ENCODE results near the gene NXN. TPM values are rescaled to one million over a fixed set of nuclear protein-coding genes. Genes with fewer than 3 reads are reported as not detected.
"Not testable (repeated sequence)": the region's sequence is repeated elsewhere in the genome, so short reads cannot be mapped to it uniquely, and the experiment has no call there.

Gene NXN

GRCh38 chr17:753418-753817 is 226.2 kb downstream of the NXN start:
- H3K4me3 ChIP-seq (ENCODE audit: low read length), result no peak overlapping the region
- no peak overlapping the region for H3K4me2 ChIP-seq (ENCODE audit: low read length)

GRCh38 chr17:752620-753219 is 226.9 kb downstream of the NXN start:
- no peaks in the 10 kb centered on the region for H3K9me3 ChIP-seq (replicated peaks; ENCODE audit: low read length)
- H3K4me3 ChIP-seq (ENCODE audit: low read length), result peak overlapping the region; percentile 83
- H3K36me3 ChIP-seq (ENCODE audit: insufficient read depth, low read length), result peaks cover 15% of the 10 kb centered on the region
- H3K4me2 ChIP-seq (ENCODE audit: low read length), result peak overlapping the region; percentile 93
- peaks cover 18% of the 10 kb centered on the region for H3K4me1 ChIP-seq (ENCODE audit: control insufficient read depth, insufficient read depth, low read length)
- H3K9ac ChIP-seq (ENCODE audit: low read depth, low read length), result peak overlapping the region; percentile 92
- no peaks in the 10 kb centered on the region for H3K27me3 ChIP-seq (ENCODE audit: control insufficient read depth, insufficient read depth, low read length)

More at GRCh38 chr17:753418-753817, 226.2 kb downstream of the NXN start:
- Histone ChIP-seq H3K36me3 (ENCODE audit: insufficient read depth, low read length) (peaks cover 10% of the 10 kb centered on the region), H3K9ac (ENCODE audit: low read depth, low read length) (no peak overlapping the region), H3K4me1 (ENCODE audit: control insufficient read depth, insufficient read depth, low read length) (peaks cover 18% of the 10 kb centered on the region), H3K9me3 (replicated peaks; ENCODE audit: low read length) (no peaks in the 10 kb centered on the region), H3K27me3 (ENCODE audit: control insufficient read depth, insufficient read depth, low read length) (no peaks in the 10 kb centered on the region)

GRCh38 chr17:752002-752619 is 227.5 kb downstream of the NXN start, which contains the start of gene GEMIN4:
GEMIN4 (minus strand) TSS chr17:752264; CDS start chr17:752142, 122 bp downstream.
- H3K27me3 ChIP-seq (ENCODE audit: control insufficient read depth, insufficient read depth, low read length), result no peaks in the 10 kb centered on the region
- H3K4me3 ChIP-seq (ENCODE audit: low read length), result peak within 1 kb of the TSS; percentile 83
- H3K4me1 ChIP-seq (ENCODE audit: control insufficient read depth, insufficient read depth, low read length), result peaks cover 18% of the 10 kb centered on the region
- H3K36me3 ChIP-seq (ENCODE audit: insufficient read depth, low read length), result peaks cover 20% of the 10 kb centered on the region
- peak within 1 kb of the TSS; percentile 92 for H3K9ac ChIP-seq (ENCODE audit: low read depth, low read length)
- H3K4me2 ChIP-seq (ENCODE audit: low read length), result peak within 1 kb of the TSS; percentile 93
- H3K9me3 ChIP-seq (replicated peaks; ENCODE audit: low read length), result no peaks in the 10 kb centered on the region

GRCh38 chr17:751269-752001 is 228.1 kb downstream of the NXN start:
- peak overlapping the region; percentile 93 for H3K4me2 ChIP-seq (ENCODE audit: low read length)
- H3K4me1 ChIP-seq (ENCODE audit: control insufficient read depth, insufficient read depth, low read length), result peaks cover 18% of the 10 kb centered on the region
- no peaks in the 10 kb centered on the region for H3K27me3 ChIP-seq (ENCODE audit: control insufficient read depth, insufficient read depth, low read length)
- peak overlapping the region; percentile 92 for H3K9ac ChIP-seq (ENCODE audit: low read depth, low read length)
- H3K4me3 ChIP-seq (ENCODE audit: low read length), result peak overlapping the region; percentile 83
- no peaks in the 10 kb centered on the region for H3K9me3 ChIP-seq (replicated peaks; ENCODE audit: low read length)
- peaks cover 20% of the 10 kb centered on the region for H3K36me3 ChIP-seq (ENCODE audit: insufficient read depth, low read length)

GRCh38 chr17:750431-751037 is 229.0 kb downstream of the NXN start:
- peak overlapping the region; percentile 83 for H3K4me3 ChIP-seq (ENCODE audit: low read length)
- peak overlapping the region; percentile 93 for H3K4me2 ChIP-seq (ENCODE audit: low read length)
- H3K27me3 ChIP-seq (ENCODE audit: control insufficient read depth, insufficient read depth, low read length), result no peaks in the 10 kb centered on the region
- H3K36me3 ChIP-seq (ENCODE audit: insufficient read depth, low read length), result peaks cover 27% of the 10 kb centered on the region
- peak overlapping the region; percentile 92 for H3K9ac ChIP-seq (ENCODE audit: low read depth, low read length)
- H3K9me3 ChIP-seq (replicated peaks; ENCODE audit: low read length), result no peaks in the 10 kb centered on the region
- peaks cover 18% of the 10 kb centered on the region for H3K4me1 ChIP-seq (ENCODE audit: control insufficient read depth, insufficient read depth, low read length)

- H3K4me2 ChIP-seq (ENCODE audit: low read length); H3K9ac ChIP-seq (ENCODE audit: low read depth, low read length); H3K4me3 ChIP-seq (ENCODE audit: low read length); H3K27me3 ChIP-seq (ENCODE audit: control insufficient read depth, insufficient read depth, low read length); H3K9me3 ChIP-seq (replicated peaks; ENCODE audit: low read length): not testable (repeated sequence)
- peaks cover 18% of the 10 kb centered on the region for H3K4me1 ChIP-seq (ENCODE audit: control insufficient read depth, insufficient read depth, low read length)
- peaks cover 39% of the 10 kb centered on the region for H3K36me3 ChIP-seq (ENCODE audit: insufficient read depth, low read length)
These were observed 230.2 kb downstream of the NXN start for GRCh38 chr17:749359-749758.

Small RNA genes within 50 kb of the gene (small RNA-seq; reads per million reads assigned to genes)
- gene MIR3183, result not detected

Data from skeletal muscle satellite cell (primary cell).